GM18502 (cell line): ENCODE data around the gene OR8S1.
"Not testable (repeated sequence)": the region's sequence is repeated elsewhere in the genome, so short reads cannot be mapped to it uniquely, and the experiment has no call there.

Experiments used
- ATAC-seq: cut with Tn5 transposase; IDR thresholded peaks from one replicate; pipeline ENCODE4 v1.9.1; 2021; ENCODE audit warnings: mild to moderate bottlenecking; ENCODE audit not compliant: unreplicated experiment, poor library complexity

The OR8S1 gene, protein sequence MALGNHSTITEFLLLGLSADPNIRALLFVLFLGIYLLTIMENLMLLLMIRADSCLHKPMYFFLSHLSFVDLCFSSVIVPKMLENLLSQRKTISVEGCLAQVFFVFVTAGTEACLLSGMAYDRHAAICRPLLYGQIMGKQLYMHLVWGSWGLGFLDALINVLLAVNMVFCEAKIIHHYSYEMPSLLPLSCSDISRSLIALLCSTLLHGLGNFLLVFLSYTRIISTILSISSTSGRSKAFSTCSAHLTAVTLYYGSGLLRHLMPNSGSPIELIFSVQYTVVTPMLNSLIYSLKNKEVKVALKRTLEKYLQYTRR

DNA sequence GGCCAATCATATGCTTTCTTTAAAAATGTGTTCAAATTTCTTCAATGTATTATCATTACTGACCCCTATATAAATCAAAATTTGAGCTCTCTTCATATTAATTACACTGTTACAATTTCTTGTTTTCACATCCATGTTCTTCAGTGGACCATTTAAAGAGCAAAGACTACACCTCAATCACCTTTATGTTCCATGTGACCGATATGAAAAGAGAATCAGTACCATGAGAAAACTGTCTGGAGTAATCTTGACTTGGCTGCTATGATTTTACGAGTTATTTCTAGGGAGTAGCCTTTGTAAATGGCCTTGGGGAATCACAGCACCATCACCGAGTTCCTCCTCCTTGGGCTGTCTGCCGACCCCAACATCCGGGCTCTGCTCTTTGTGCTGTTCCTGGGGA, at the start of gene OR8S1:
Gene OR8S1 (plus strand): TSS at position 301 of the 400 bp plus-strand sequence. CDS start 0 bp downstream, at position 301.
- no peak for ATAC-seq

DNA sequence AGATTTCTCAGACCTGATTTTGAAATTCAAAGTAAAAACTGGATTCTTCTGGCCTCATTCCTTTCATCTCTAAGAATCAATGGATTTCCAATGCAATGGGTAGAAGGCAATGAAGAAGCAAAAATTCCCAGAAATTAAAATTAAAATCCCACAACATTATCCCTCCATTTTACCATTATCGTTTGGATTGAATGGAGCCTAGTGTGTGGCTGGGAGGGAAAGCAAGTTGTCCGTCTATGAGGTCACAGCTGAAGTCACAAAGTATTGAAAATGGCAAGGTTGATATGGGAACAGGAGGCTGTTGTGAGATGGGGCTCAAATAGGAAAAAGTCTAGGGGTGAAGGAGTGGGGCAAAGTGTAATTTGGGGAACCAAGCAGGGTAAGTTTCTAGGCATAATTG, 43.2 kb upstream of the OR8S1 start, which contains the start of gene C12orf54:
Gene C12orf54 (plus strand): TSS at position 301 of the 400 bp plus-strand sequence. CDS start 799 bp downstream, outside the sequence.
- ATAC-seq: no peak

DNA sequence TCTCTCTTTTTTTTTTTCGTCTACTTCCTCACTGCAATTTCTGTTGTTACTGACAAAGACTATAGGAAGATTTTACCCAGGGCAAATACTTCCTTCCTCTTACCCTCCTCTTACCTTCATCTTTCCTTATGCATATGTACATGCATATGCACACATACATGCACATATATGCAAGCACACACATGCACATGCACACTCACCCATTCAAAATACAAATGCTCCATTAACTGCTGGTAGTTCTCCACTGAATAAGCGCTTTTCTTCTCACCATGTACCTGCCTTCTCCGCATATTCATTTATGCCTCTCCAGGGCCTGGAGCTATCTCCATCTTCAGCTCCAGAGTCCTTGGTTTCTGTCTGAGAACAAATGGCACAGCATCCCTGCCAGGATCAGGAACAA, 42.5 kb upstream of the OR8S1 start:
- no peak for ATAC-seq

DNA sequence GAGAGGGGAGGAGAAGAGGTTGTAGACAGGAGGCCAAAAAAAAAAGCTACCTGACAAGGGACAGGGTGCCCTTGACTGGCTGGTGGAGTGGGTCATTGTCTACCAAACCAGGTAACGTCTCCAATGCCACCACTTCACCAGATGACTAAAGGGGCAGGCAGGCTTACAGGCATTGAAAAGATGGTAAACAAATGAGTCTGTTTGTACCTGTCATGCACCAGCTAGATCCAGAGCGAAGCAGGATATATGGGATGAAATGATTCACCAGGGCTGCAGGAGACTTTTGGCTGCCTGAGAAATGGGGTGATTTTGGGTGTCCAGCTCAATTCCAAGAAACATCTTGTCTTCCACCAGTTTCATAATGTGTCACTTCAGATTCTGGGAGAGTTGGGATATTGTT, 39.2 kb upstream of the OR8S1 start:
- ATAC-seq: no peak

DNA sequence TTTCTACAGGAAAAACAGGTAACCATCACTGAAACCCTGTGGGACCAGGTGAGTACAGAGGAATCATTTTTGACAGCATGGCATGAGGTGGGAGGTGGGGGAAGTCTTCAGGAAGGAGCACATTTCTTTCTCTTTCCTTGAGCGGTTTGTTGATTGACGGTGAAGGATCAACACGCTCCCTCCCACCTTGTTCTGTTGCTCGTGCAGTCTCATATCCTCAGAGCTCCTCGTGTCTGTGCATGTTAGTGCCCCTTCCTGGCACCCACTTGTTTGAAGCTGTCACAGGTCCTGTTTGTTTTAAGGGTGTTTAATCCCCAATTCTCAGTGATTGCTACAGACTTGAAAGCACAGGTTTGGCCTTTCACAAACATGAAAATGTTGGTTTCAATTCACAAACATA, 38.8 kb upstream of the OR8S1 start:
- no peak for ATAC-seq

DNA sequence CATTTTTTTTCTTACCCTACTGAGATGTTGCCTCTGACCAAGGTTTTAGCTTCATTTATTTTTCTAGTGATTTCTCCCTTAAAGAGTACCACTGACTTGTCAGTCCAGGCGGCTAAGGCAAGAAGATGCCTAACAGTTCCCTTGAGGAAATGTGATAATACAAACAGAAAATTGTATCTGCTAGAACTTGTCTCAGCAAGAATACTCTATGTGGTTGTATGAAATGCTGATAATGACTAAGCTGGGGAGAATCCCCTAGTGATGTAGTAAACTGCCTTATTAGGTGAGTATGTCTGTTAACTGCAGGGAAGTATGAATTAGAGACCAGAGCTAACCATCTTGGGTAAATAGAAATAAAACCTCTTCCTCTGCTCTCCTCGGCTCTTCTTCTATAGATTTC, 36.4 kb upstream of the OR8S1 start:
- ATAC-seq: peak; percentile 91

DNA sequence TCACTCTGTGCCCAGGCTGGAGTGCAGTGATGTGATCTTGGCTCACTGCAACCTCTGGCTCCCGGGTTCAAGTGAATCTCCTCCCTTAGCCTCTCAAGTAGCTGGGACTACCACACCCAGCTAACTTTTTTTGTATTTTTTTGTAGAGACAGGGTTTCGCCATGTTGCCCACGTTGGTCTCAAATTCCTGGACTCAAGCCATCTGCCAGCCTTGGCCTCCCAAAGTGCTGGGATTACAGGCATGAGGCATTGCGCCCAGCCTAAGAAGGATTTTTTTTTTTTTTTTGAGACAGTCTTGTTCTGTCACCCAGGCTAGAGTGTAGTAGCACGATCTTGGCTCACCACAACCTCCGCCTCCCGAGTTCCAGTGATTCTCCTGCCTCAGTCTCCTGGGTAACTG, 36.0 kb upstream of the OR8S1 start:
- not testable (repeated sequence) for ATAC-seq

DNA sequence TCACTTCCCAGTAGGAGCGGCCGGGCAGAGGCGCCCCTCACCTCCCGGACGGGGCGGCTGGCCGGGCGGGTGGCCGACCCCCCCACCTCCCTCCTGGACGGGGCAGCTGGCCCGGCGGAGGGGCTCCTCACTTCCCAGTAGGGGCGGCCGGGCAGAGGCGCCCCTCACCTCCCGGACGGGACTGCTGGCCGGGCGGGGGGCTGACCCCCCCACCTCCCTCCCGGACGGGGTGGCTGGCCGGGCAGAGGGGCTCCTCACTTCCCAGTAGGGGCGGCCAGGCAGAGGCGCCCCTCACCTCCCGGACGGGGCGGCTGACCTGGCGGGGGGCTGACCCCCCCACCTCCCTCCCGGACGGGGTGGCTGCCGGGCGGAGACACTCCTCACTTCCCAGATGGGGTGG, 25.2 kb upstream of the OR8S1 start:
- ATAC-seq: not testable (repeated sequence)

DNA sequence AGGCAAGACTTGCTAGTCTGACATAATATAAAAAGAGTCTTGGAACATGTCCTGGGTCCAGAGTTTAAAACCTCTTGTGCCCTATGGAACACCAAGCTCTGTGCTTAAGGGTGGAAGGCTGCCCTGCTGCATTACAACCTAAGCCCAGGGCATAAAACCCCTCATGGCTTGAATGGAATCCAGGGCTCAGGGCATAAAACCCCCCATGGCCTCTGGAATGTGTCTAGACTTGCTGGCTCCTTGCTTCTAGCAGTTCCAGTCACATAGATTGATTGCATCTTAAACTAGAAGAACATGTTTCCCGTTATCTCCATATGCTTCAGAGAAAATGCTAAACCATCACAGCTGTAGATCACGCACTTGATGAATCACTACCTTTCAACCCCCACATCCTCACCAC, 18.6 kb upstream of the OR8S1 start:
- not testable (repeated sequence) for ATAC-seq

DNA sequence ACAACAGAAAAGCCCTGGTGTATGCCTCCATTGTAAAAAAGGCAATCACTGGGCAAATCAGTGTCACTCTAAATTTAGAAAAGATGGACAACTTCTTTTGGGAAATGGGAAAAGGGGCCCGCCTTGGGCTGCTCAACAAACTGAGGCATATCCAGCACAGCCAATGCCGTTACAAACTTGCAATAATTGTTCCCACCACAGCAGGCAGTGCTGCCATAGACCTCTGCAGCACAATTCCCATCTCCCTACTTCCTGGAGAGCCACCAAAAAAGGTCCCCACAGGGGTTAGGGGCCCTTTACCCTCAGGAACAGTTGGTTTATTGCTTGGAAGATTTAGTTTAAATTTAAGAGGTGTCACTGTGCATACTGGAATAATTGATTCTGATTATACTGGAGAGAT, 16.4 kb upstream of the OR8S1 start:
- ATAC-seq: no peak

DNA sequence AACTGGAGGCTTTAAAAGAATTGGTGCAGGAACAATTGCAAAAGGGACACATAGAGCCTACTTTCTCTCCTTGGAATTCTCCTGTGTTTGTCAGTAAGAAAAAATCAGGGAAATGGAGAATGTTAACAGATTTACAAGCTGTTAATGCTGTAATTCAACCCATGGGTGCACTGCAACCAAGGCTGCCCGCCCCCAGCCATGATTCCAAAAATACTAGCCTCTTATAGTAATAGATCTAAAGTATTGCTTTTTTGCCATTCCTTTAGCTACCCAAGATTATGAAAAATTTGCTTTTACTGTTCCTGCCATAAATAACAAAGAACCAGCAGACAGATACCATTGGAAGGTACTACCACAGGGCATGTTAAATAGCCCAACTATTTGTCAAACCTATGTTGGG, 15.3 kb upstream of the OR8S1 start:
- ATAC-seq: no peak

DNA sequence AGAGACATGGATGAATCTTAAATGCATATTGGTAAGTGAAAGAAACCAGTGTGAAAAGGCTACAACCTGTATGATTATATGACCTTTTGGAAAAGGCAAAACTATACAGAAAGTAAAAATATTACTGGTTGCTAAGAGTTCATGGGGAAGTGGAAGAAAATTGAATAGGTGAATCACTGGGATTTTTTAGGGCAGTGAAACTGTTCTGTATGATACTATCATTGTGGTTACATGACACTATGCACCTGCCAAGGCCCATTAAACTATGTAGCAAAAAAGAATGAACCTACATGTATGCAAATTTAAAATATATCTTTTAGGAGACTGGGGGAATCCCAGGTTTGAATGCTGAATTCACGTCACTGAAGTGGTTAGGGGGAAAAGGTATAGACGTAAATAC, 12.6 kb upstream of the OR8S1 start:
- ATAC-seq: peak; percentile 96

DNA sequence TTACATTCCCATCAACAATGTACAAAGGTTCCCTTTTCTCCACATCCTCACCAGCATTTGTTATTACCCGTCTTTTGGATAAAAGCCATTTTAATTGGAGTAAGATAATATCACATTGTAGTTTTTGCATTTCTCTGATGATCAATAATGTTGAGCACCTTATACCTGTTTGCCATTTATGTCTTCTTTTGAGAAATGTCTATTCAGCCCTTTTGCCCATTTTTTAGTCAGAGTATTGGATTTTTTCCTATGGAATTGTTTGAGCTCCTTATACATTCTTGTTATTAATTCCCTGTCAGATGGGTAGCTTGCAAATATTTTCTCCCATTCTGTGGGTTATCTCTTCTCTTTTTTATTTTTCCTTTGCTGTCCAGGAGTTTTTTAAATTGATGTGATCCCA, 10.7 kb upstream of the OR8S1 start:
- ATAC-seq: no peak

DNA sequence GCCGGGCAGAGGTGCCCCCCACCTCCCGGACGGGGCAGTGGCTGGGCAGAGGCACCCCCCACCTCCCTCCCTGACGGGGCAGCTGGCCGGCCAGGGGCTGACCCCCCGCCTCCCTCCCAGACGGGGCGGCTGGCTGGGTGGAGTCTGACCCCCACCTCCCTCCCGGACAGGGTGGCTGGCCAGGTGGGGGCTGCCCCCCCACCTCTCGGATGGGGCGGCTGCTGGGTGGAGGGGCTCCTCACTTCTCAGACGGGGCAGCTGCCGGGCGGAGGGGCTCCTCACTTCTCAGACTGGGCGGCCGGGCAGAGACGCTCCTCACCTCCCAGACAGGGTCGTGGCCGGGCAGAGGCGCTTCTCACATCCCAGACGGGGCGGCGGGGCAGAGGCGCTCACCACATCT, 5.1 kb upstream of the OR8S1 start:
- ATAC-seq: not testable (repeated sequence)

DNA sequence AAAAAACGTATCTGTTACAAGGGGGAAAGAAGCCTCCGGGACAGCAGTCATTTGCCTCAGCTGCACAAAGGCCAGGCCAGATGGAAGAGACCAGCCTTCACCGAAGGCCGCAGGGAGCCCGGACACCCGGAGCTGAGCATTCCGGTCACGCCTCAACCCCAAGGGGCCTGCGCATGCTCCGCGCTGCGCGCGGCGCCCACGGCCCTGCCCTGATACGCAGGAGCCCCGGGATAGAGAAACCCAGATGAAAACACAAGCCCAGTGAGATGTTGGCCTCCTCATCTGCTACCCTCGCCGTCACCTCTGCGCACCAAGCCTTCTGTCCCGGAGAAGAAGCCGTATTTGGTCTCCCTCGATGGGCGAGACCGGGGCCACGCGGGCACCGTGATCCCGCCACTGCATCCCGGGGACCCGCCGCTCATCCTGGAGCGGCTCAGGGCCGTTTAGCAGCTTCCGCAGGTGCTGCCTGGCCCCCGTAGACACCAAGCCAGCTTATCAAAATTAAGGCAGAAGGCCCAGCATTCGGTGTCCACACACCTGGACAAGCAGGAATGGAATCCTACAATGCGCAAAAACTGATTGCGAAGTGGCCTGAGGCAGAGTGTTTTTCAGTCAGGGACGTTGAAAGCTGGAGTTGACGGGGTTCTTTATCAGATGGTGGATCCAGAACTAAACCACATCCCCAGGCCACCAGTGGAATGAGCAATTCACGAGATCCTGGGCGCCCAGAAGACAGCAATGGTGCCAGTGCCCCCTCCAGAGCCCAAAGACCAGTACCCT, 2.6 kb downstream of the OR8S1 start:
- no peak for ATAC-seq

DNA sequence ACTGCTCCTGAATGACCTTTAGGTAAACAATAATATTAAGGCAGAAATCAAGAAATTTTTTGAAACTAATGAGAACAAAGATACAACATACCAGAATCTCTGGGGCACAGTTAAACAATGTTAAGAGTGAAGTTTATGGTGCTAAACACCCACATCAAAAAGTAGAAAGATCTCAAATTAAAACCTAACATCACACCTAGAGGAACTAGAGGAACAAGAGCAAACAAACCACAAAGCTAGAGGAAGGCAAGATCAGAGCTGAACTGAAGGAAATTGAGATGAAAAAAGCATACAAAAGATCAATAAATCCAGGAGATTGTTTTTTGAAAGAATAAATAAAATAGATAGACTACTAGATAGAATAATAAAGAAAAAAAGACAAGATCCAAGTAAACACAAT, 7.2 kb downstream of the OR8S1 start:
- ATAC-seq: no peak

DNA sequence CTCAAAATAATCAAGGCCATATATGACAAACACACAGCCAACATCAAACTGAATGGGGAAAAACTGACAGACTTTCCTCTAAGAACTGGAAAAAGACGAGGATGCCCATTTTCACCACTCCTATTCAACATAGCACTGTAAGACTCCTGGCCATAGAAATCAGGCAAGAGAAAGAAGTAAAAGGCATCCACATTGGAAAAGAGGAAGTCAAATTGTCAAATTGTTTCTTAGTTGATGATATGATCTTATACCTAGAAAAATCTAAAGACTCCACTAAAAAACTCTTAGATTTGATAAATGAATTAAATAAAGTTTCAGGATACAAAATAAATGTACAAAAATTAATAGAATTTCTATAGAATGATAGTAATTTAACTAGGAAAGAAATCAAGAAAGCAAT, 11.2 kb downstream of the OR8S1 start:
- ATAC-seq: no peak

DNA sequence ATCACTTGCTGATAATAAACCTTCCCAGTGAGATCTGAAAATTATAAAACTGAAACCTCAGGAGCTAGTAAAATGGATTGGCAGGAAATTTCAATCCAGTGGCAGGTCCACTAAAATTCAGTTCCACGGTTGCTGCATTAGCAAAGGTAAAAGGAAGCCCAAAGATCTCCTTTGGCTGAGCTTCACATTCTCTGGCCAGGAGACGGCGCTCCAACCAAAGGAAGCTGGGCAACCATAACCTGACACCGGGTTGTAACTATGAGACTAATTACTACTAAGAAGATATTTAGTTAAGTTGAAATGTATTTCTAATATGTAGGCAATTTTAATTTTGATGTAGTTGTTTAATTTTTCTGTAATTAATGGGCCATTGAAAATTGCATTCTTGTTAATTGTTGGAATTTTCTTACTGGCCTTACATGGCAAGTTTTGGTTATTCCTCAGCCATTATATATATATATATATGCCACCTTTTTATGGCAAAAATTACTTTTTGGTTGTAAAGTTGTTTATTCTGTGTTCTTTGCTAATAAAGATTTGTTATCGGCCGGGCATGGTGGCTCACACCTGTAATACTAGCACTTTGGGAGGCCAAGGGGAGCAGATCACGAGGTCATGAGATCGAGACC, 17.0 kb downstream of the OR8S1 start:
- ATAC-seq: no peak

DNA sequence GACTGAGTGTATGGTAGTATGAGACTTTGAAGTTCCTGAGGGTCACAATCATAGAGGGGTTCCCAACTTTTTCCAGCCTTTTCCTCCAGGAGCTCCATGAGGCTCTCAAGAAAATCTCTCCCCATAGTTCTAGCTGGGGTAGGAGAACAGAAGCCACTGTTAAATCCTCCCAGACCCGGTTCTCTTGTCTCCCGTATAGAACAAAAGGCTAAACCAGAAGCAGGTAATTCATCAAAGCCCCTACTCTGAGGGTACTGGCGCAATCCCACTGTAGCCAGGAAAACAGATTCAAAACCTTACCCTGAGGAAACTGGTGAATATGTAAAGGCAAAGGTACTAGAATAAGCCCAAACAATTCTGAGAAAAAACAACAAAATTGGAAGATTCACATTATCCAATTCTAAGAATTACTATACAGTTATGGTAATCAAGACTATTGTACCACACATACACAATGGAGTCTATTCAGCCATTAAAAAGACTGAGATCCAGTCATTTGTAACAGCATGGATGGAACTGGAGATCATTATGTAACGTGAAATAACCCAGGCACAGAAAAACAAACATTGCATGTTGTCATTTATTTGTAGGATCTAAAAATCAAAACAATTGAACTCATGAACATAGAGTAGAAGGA, 20.5 kb downstream of the OR8S1 start:
- ATAC-seq: no peak

DNA sequence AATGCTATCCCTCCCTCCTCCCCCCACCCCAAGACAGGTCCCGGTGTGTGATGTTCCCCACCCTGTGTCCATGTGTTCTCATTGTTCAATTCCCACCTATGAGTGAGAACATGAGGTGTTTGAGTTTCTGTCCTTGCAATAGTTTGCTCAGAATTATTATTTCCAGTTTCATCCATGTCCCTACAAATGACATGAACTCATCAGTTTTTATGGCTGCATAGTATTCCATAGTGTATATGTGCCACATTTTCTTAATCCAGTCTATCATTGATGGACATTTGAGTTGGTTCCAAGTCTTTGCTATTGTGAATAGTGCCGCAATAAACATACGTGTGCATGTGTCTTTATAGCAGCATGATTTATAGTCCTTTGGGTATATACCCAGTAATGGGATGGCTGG, 21.6 kb downstream of the OR8S1 start:
- ATAC-seq: not testable (repeated sequence)

DNA sequence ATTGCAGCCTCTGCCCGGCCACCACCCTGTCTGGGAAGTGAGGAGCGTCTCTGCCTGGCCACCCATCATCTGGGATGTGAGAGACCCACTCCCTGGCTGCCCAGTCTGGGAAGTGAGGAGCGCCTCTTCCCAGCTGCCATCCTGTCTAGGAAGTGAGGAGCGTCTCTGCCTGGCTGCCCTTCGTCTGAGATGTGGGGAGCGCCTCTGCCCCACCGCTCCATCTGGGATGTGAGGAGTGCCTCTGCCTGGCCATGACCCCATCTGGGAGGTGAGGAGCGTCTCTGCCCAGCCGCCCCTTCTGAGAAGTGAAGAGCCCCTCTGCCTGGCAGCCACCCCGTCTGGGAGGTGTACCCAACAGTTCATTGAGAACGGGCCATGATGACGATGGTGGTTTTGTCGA, 26.2 kb downstream of the OR8S1 start:
- ATAC-seq: not testable (repeated sequence)
